AG04449 (cell line): ENCODE measurements around the gene PLOD2.

Experiments used
- CTCF ChIA-PET: fragments of 350-600 bp; formaldehyde crosslinking; extraction: SDS; loops from one replicate; lab custom pipeline; 2021; ENCODE audit warnings: antibody characterized with exemption; lab: Yijun Ruan, JAX
- POLR2A ChIA-PET: fragments of 400-600, 350-600 bp; formaldehyde crosslinking; extraction: SDS; loops from one replicate; lab custom pipeline; 2020; ENCODE audit warnings: antibody characterized with exemption, inconsistent platforms; lab: Yijun Ruan, JAX
- DNase-seq: peaks from one replicate; pipeline ENCODE4 v3.0.0-alpha.2; 2010; ENCODE audit warnings: low read depth, low spot score
- H3K4me3 ChIP-seq: 2 replicates; pipeline ENCODE4 v1.5.1; 2011; ENCODE audit warnings: low read depth, mild to moderate bottlenecking, control low read depth, low read length
- CTCF ChIP-seq: IDR thresholded peaks from one replicate; pipeline ENCODE4 v1.5.1; 2011; ENCODE audit warnings: mild to moderate bottlenecking, moderate library complexity, low read length, control low read depth, inconsistent platforms; ENCODE audit not compliant: insufficient read depth; ENCODE audit errors: missing control alignments

Gene PLOD2

GRCh38 chr3:146196789-146197188 lies 35.8 kb upstream of the PLOD2 start:
- CTCF ChIA-PET = interaction anchor here (0.9 to 4.5 kb wide), 8 partner anchors 8 to 381 kb away, joined by 3 to 27 read pairs (median 8); no protein-coding TSS in a partner anchor
- H3K4me3 ChIP-seq = no peak overlapping the region
- POLR2A ChIA-PET = no interaction called here
- no peak for TF ChIP-seq CTCF
- DNase-seq = no peak

- ChIA-PET CTCF (interaction anchor here (1.8 to 4.5 kb wide), 3 partner anchors 7 to 132 kb away, joined by 5 to 27 read pairs (median 21); no protein-coding TSS in a partner anchor), POLR2A (no interaction called here)
- no peak for TF ChIP-seq CTCF
- no peak overlapping the region for H3K4me3 ChIP-seq
- DNase-seq = no peak
Measured at GRCh38 chr3:146195605-146196004, 34.6 kb upstream of the PLOD2 start.

GRCh38 chr3:146195030-146195429 lies 34.0 kb upstream of the PLOD2 start:
- no peak for DNase-seq
- ChIA-PET CTCF (interaction anchor here (1.5 to 4.5 kb wide), 3 partner anchors 9 to 385 kb away, joined by 4 to 27 read pairs (median 5); no protein-coding TSS in a partner anchor), POLR2A (no interaction called here)
- no peak overlapping the region for H3K4me3 ChIP-seq
- TF ChIP-seq CTCF = no peak

GRCh38 chr3:146191051-146191450 lies 30.1 kb upstream of the PLOD2 start:
- TF ChIP-seq CTCF = no peak
- H3K4me3 ChIP-seq = no peak overlapping the region
- ChIA-PET POLR2A (no interaction called here), CTCF (interaction anchor here (0.6 to 5.1 kb wide), 26 partner anchors 9 to 450 kb away, joined by 3 to 208 read pairs (median 12); partner anchors contain the start of gene PLOD2)
- no peak for DNase-seq

GRCh38 chr3:146189519-146190173 lies 28.7 kb upstream of the PLOD2 start:
- POLR2A ChIA-PET = interaction anchor here (0.6 to 1.2 kb wide), 4 partner anchors 19 to 137 kb away, joined by 3 to 4 read pairs (median 4); no protein-coding TSS in a partner anchor
- CTCF ChIA-PET = interaction anchor here (0.7 to 5.1 kb wide), 57 partner anchors 8 to 459 kb away, joined by 3 to 208 read pairs (median 6); partner anchors contain the start of gene PLOD2
- H3K4me3 ChIP-seq = no peak overlapping the region
- no peak for DNase-seq
- peak; percentile 57 for TF ChIP-seq CTCF

- ChIA-PET CTCF (interaction anchor here (0.7 to 5.1 kb wide), 42 partner anchors 10 to 453 kb away, joined by 3 to 208 read pairs (median 6); partner anchors contain the start of gene PLOD2), POLR2A (no interaction called here)
- no peak for DNase-seq
- peak; percentile 50 for TF ChIP-seq CTCF
- H3K4me3 ChIP-seq = no peak overlapping the region
Measured at GRCh38 chr3:146187334-146187950, 26.5 kb upstream of the PLOD2 start.
